T-helper 1 cell treated with Interleukin-12 subunit alpha and Interleukin-12 subunit beta and Interleukin-4 antibody, amounts not matched to agents 30 μg/mL and 1 μg/mL, for 36 hours (primary cell): ENCODE data around the gene RIPK4.

Experiments
- H3K27ac Mint-ChIP-seq: one replicate; pipeline ENCODE4 v1.8.0; 2021; ENCODE audit warnings: mild to moderate bottlenecking, mixed read lengths
- H3K27me3 Mint-ChIP-seq: one replicate; pipeline ENCODE4 v1.8.0; 2021; ENCODE audit warnings: low read depth, mixed read lengths
- H3K36me3 Mint-ChIP-seq: one replicate; pipeline ENCODE4 v1.8.0; 2021; ENCODE audit warnings: low read depth, mixed read lengths
- H3K4me1 Mint-ChIP-seq: one replicate; pipeline ENCODE4 v1.8.0; 2021; ENCODE audit warnings: low read depth, mixed read lengths
- H3K4me3 Mint-ChIP-seq: one replicate; pipeline ENCODE4 v1.8.0; 2021; ENCODE audit warnings: mild to moderate bottlenecking, moderate library complexity, mixed read lengths
- H3K9me3 Mint-ChIP-seq: one replicate; pipeline ENCODE4 v1.8.0; 2021; ENCODE audit warnings: mixed read lengths

RIPK4 gene

GRCh38 chr21:41759214-41759840, 7.5 kb downstream of the RIPK4 start:
- Mint-ChIP-seq H3K9me3 (no peaks in the 10 kb centered on the region), H3K27ac (no peak overlapping the region)

GRCh38 chr21:41758550-41758949, 8.3 kb downstream of the RIPK4 start:
- H3K36me3 Mint-ChIP-seq: no peaks in the 10 kb centered on the region
- H3K9me3 Mint-ChIP-seq: no peaks in the 10 kb centered on the region
- H3K27me3 Mint-ChIP-seq: peaks cover 42% of the 10 kb centered on the region
- no peak overlapping the region for H3K27ac Mint-ChIP-seq
- H3K4me1 Mint-ChIP-seq: peaks cover 4% of the 10 kb centered on the region
- H3K4me3 Mint-ChIP-seq: no peak overlapping the region

More at GRCh38 chr21:41759214-41759840, 7.5 kb downstream of the RIPK4 start:
- H3K4me1 Mint-ChIP-seq: peaks cover 4% of the 10 kb centered on the region
- H3K27me3 Mint-ChIP-seq: peaks cover 45% of the 10 kb centered on the region
- H3K4me3 Mint-ChIP-seq: no peak overlapping the region
- H3K36me3 Mint-ChIP-seq: no peaks in the 10 kb centered on the region

GRCh38 chr21:41755934-41756773, 10.7 kb downstream of the RIPK4 start:
- Mint-ChIP-seq H3K27me3 (peaks cover 20% of the 10 kb centered on the region), H3K27ac (no peak overlapping the region), H3K36me3 (no peaks in the 10 kb centered on the region), H3K9me3 (no peaks in the 10 kb centered on the region), H3K4me1 (peaks cover under 1% of the 10 kb centered on the region), H3K4me3 (no peak overlapping the region)

- Mint-ChIP-seq H3K27ac (no peak overlapping the region), H3K27me3 (peaks cover 12% of the 10 kb centered on the region), H3K9me3 (no peaks in the 10 kb centered on the region), H3K4me3 (no peak overlapping the region), H3K4me1 (no peaks in the 10 kb centered on the region), H3K36me3 (no peaks in the 10 kb centered on the region)
Measured at GRCh38 chr21:41755258-41755933, 11.5 kb downstream of the RIPK4 start.

GRCh38 chr21:41754479-41754891, 12.4 kb downstream of the RIPK4 start:
- H3K9me3 Mint-ChIP-seq: no peaks in the 10 kb centered on the region
- peaks cover 3% of the 10 kb centered on the region for H3K27me3 Mint-ChIP-seq
- no peak overlapping the region for H3K27ac Mint-ChIP-seq
- H3K36me3 Mint-ChIP-seq: no peaks in the 10 kb centered on the region
- no peaks in the 10 kb centered on the region for H3K4me1 Mint-ChIP-seq
- no peak overlapping the region for H3K4me3 Mint-ChIP-seq

GRCh38 chr21:41753006-41753898, 13.6 kb downstream of the RIPK4 start:
- Mint-ChIP-seq H3K4me1 (no peaks in the 10 kb centered on the region), H3K36me3 (no peaks in the 10 kb centered on the region), H3K27ac (no peak overlapping the region), H3K27me3 (peaks cover 3% of the 10 kb centered on the region), H3K9me3 (no peaks in the 10 kb centered on the region), H3K4me3 (no peak overlapping the region)

- no peaks in the 10 kb centered on the region for H3K36me3 Mint-ChIP-seq
- H3K4me3 Mint-ChIP-seq: no peak overlapping the region
- H3K4me1 Mint-ChIP-seq: no peaks in the 10 kb centered on the region
- no peaks in the 10 kb centered on the region for H3K9me3 Mint-ChIP-seq
- peaks cover 3% of the 10 kb centered on the region for H3K27me3 Mint-ChIP-seq
- no peak overlapping the region for H3K27ac Mint-ChIP-seq
Measured at GRCh38 chr21:41752231-41752681, 14.6 kb downstream of the RIPK4 start.

- H3K36me3 Mint-ChIP-seq: no peaks in the 10 kb centered on the region
- no peak overlapping the region for H3K4me3 Mint-ChIP-seq
- H3K4me1 Mint-ChIP-seq: no peaks in the 10 kb centered on the region
- H3K27ac Mint-ChIP-seq: no peak overlapping the region
- H3K9me3 Mint-ChIP-seq: no peaks in the 10 kb centered on the region
- H3K27me3 Mint-ChIP-seq: peaks cover 3% of the 10 kb centered on the region
Measured at GRCh38 chr21:41751611-41752011, 15.2 kb downstream of the RIPK4 start.

- no peaks in the 10 kb centered on the region for H3K4me1 Mint-ChIP-seq
- no peak overlapping the region for H3K27ac Mint-ChIP-seq
- no peak overlapping the region for H3K4me3 Mint-ChIP-seq
- H3K9me3 Mint-ChIP-seq: no peaks in the 10 kb centered on the region
- no peaks in the 10 kb centered on the region for H3K36me3 Mint-ChIP-seq
- peaks cover 3% of the 10 kb centered on the region for H3K27me3 Mint-ChIP-seq
Measured at GRCh38 chr21:41750532-41751151, 16.2 kb downstream of the RIPK4 start.

- Mint-ChIP-seq H3K27me3 (peaks cover 3% of the 10 kb centered on the region), H3K36me3 (no peaks in the 10 kb centered on the region), H3K4me1 (no peaks in the 10 kb centered on the region), H3K4me3 (no peak overlapping the region), H3K9me3 (no peaks in the 10 kb centered on the region), H3K27ac (no peak overlapping the region)
Measured at GRCh38 chr21:41750051-41750450, 16.8 kb downstream of the RIPK4 start.

GRCh38 chr21:41749286-41749685, 17.6 kb downstream of the RIPK4 start:
- no peaks in the 10 kb centered on the region for H3K9me3 Mint-ChIP-seq
- H3K36me3 Mint-ChIP-seq: no peaks in the 10 kb centered on the region
- H3K4me1 Mint-ChIP-seq: no peaks in the 10 kb centered on the region
- no peak overlapping the region for H3K4me3 Mint-ChIP-seq
- peaks cover 3% of the 10 kb centered on the region for H3K27me3 Mint-ChIP-seq
- no peak overlapping the region for H3K27ac Mint-ChIP-seq

GRCh38 chr21:41747943-41748738, 18.7 kb downstream of the RIPK4 start:
- Mint-ChIP-seq H3K4me1 (no peaks in the 10 kb centered on the region), H3K36me3 (no peaks in the 10 kb centered on the region), H3K9me3 (no peaks in the 10 kb centered on the region), H3K27ac (no peak overlapping the region), H3K27me3 (no peaks in the 10 kb centered on the region), H3K4me3 (no peak overlapping the region)

GRCh38 chr21:41746744-41747006, 20.2 kb downstream of the RIPK4 start:
- Mint-ChIP-seq H3K27ac (no peak overlapping the region), H3K9me3 (no peaks in the 10 kb centered on the region), H3K27me3 (no peaks in the 10 kb centered on the region), H3K36me3 (no peaks in the 10 kb centered on the region), H3K4me1 (no peaks in the 10 kb centered on the region), H3K4me3 (no peak overlapping the region)
